H1 (cell line): ENCODE results near the gene RBMS2. TPM values are rescaled to one million over a fixed set of nuclear protein-coding genes. Genes with fewer than 3 reads are reported as not detected.

Source experiments
- BACH1 ChIP-seq: IDR thresholded peaks from 2 replicates; pipeline ENCODE4 v1.6.1; 2012; ENCODE audit warnings: low read length, improper control_type of control experiment
- FOSL1 ChIP-seq: IDR thresholded peaks from 2 replicates; pipeline ENCODE4 v1.6.1; 2011; ENCODE audit warnings: mild to moderate bottlenecking, low read depth, low read length, moderate library complexity; ENCODE audit not compliant: insufficient read depth
- SRF ChIP-seq: IDR thresholded peaks from 2 replicates; pipeline ENCODE4 v1.6.1; 2011; ENCODE audit warnings: mild to moderate bottlenecking, low read depth, low read length, moderate library complexity
- polyA plus RNA-seq, 7 experiments: library from polyadenylated mRNA; depleted of rRNA in 3 of 7; stranded (reverse) in 5 of 7; unstranded in 2 of 7; fragments of >200 nt in 5 of 7; fragments of 200-250 nt in 2 of 7; gene quantifications; 1 replicate in 5 of 7; 2 replicates in 1 of 7; 4 replicates in 1 of 7; pipeline versions ENCODE4 v1.2.1 to v1.2.3, GENCODE V29; 2011 to 2013; ENCODE audit warnings: missing spikeins in 2 of 7, mixed read lengths in 2 of 7
- total RNA-seq: library from RNA; stranded (reverse); fragmentation: NEBNext Ultra II Directional; extraction: Animal tissue kit (Norgen Biotek cat#: 25700); gene quantifications from 2 replicates; pipeline ENCODE4 v1.2.1, GENCODE V29; 2021
- TF ChIP-seq, protein P1 (sequence below): fragments of 300-600 bp; sonication (generic); IDR thresholded peaks from 2 replicates; pipeline ENCODE4 v1.7.1; 2012; ENCODE audit warnings: low read length, moderate library complexity, mild to moderate bottlenecking, inconsistent platforms; ENCODE audit not compliant: insufficient replicate concordance

The RBMS2 gene
- total and polyA plus RNA-seq, 2 of the 8 experiments (the other 6 are each of a cell fraction or from before 2014, with no cell fraction given): 9.6 to 31.3 TPM

DNA sequence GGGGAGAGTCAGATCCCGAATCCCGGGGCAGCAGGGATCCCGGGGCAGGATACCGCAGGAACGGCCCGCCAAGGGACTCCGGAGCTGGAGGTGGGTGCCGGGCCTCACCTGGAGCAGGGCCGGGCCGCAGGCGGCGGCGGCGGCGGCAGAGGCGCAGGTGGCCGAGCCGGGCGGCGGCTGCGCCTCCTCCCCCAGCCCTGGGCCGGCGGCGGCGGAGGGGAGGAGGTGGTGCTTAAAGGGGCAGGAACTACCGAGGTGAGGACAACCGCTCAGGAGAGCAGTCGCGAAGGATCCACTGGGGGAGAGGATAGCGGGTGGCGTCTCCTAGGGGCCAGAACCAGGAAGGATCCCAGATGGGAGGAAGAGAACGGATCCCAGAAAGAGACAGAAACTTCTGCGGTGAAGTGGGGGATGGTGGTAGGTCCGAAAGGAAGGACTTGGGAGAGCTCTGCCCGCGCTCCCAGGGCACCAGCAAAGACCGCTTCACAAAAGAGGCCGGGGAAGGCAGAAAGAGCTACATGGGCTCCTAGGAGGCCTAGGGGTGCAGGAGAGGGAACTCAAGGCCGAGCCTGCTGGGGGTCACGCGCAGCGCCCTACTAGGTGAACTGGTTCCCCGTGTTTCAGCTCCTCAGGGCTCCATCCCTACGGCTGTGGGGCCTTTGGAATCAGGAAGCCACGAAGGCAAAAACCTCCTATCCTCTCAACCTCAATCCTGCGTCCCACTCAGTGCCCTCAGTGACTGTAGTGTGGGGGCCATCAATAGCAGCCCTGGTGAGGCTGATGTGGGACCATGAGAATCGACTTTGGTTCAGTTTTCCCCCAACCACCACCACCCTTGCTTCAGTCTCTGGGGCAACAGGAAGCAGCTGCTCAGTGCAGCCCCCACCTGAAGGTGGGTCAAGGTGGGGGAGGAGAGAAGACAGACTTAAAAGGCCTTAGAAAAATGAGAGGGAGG is 113.5 kb downstream of the RBMS2 start (continued):
- TF ChIP-seq, protein P1, sequence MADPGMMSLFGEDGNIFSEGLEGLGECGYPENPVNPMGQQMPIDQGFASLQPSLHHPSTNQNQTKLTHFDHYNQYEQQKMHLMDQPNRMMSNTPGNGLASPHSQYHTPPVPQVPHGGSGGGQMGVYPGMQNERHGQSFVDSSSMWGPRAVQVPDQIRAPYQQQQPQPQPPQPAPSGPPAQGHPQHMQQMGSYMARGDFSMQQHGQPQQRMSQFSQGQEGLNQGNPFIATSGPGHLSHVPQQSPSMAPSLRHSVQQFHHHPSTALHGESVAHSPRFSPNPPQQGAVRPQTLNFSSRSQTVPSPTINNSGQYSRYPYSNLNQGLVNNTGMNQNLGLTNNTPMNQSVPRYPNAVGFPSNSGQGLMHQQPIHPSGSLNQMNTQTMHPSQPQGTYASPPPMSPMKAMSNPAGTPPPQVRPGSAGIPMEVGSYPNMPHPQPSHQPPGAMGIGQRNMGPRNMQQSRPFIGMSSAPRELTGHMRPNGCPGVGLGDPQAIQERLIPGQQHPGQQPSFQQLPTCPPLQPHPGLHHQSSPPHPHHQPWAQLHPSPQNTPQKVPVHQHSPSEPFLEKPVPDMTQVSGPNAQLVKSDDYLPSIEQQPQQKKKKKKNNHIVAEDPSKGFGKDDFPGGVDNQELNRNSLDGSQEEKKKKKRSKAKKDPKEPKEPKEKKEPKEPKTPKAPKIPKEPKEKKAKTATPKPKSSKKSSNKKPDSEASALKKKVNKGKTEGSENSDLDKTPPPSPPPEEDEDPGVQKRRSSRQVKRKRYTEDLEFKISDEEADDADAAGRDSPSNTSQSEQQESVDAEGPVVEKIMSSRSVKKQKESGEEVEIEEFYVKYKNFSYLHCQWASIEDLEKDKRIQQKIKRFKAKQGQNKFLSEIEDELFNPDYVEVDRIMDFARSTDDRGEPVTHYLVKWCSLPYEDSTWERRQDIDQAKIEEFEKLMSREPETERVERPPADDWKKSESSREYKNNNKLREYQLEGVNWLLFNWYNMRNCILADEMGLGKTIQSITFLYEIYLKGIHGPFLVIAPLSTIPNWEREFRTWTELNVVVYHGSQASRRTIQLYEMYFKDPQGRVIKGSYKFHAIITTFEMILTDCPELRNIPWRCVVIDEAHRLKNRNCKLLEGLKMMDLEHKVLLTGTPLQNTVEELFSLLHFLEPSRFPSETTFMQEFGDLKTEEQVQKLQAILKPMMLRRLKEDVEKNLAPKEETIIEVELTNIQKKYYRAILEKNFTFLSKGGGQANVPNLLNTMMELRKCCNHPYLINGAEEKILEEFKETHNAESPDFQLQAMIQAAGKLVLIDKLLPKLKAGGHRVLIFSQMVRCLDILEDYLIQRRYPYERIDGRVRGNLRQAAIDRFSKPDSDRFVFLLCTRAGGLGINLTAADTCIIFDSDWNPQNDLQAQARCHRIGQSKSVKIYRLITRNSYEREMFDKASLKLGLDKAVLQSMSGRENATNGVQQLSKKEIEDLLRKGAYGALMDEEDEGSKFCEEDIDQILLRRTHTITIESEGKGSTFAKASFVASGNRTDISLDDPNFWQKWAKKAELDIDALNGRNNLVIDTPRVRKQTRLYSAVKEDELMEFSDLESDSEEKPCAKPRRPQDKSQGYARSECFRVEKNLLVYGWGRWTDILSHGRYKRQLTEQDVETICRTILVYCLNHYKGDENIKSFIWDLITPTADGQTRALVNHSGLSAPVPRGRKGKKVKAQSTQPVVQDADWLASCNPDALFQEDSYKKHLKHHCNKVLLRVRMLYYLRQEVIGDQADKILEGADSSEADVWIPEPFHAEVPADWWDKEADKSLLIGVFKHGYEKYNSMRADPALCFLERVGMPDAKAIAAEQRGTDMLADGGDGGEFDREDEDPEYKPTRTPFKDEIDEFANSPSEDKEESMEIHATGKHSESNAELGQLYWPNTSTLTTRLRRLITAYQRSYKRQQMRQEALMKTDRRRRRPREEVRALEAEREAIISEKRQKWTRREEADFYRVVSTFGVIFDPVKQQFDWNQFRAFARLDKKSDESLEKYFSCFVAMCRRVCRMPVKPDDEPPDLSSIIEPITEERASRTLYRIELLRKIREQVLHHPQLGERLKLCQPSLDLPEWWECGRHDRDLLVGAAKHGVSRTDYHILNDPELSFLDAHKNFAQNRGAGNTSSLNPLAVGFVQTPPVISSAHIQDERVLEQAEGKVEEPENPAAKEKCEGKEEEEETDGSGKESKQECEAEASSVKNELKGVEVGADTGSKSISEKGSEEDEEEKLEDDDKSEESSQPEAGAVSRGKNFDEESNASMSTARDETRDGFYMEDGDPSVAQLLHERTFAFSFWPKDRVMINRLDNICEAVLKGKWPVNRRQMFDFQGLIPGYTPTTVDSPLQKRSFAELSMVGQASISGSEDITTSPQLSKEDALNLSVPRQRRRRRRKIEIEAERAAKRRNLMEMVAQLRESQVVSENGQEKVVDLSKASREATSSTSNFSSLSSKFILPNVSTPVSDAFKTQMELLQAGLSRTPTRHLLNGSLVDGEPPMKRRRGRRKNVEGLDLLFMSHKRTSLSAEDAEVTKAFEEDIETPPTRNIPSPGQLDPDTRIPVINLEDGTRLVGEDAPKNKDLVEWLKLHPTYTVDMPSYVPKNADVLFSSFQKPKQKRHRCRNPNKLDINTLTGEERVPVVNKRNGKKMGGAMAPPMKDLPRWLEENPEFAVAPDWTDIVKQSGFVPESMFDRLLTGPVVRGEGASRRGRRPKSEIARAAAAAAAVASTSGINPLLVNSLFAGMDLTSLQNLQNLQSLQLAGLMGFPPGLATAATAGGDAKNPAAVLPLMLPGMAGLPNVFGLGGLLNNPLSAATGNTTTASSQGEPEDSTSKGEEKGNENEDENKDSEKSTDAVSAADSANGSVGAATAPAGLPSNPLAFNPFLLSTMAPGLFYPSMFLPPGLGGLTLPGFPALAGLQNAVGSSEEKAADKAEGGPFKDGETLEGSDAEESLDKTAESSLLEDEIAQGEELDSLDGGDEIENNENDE: no peak
- no peak for TF ChIP-seq SRF
- peak; percentile 68 for TF ChIP-seq BACH1
- no peak for TF ChIP-seq FOSL1
